Ammon's horn (tissue), 1 donor: ENCODE results near the gene CNPY4.

Source experiments
- DNase-seq: peaks from one replicate; pipeline ENCODE4 v3.0.0-alpha.2; 2016; ENCODE audit warnings: low spot score

The CNPY4 gene

DNA sequence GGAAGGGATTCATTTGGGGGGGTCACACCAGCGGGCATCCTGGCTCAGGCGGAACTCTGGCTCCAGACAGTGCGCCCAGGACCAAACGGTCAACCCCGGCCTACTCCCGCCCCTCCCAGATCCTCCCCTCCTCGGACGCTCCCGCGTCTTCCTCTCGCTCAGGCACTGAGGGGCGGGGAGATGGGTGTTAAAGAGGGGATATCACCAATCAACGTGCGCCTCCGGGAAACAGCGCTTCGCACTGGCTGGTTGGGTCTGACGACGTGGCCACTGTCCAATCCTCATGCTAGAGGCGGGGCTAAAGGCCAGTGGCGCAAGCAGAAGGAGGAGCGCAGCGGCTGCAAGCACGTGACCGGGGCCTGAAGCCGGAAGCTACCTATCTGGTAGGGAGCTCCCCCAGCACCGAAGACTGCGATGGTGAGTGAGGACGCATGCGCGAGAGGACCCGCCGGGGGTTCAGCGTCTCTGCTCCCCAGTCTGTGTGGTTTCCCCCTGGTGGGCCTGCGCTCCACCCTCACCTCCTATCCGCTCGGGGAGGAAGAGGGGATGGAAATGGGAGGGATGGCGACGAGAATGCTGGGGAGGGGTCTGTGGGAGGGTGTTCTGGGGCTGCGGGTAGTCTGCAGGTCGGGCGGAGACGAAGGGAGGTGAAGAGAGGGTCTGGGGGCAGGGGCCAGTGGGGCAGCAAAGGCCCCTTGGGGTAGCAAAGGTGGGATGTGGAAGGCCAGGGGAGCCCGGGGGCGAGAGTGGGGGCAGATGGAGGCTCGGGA lies 29.3 kb downstream of the CNPY4 start, which contains the start of gene LAMTOR4:
TSS of gene LAMTOR4 (plus strand) at position 360 of the 770 bp plus-strand sequence. CDS start at position 415, 55 bp downstream.
- DNase-seq, result peak; percentile 100

DNA sequence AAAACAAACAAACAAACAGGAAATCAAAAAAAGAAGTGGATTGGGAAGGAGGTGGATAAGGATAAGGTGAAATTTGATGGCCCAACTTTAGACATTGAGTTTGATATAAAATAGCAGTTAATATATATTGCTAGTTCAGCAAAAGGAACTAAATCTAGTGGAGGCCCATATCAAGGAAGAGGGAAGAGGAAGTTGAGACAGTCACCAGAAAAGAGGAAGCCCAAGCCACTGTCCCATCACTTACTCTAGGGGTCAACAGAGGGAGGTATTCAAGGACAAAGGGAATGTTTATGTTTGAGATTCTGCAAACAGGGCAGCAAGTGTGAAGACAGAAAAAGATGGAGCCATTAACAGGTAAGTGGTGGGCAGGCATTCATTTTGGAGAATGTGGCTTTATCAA lies 33.0 kb downstream of the CNPY4 start:
- DNase-seq, result no peak

DNA sequence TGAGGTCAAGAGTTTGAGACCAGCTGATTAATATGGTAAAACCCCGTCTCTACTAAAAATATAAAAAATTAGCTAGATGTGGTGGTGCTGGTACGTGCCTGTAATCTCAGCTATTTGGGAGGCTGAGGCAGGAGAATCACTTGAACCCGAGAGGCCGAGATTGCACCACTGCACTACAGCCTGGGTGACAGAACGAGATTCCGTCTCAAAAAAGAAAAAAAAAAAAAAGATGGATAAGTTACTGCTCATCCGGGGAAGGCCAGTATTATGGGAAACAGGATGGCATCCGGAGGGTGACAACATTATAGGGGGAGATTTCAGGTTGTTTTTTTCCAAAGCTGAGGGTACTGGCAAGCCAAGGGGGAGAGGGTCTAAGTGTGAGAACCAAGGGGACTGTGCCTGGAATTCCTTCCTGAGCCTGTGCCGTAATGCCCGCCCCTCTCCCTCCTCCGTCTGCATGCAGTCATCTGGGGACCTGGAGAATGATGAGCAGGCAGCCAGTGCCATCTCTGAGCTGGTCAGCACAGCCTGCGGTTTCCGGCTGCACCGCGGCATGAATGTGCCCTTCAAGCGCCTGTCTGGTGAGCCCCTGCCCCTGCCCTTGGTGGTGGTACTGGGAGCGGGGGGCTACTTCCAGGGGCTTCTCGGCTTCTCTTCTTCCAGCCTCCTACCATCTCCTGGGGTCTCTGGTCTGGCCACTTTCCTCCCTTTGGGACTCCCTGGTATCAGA lies 33.7 kb downstream of the CNPY4 start:
- DNase-seq, result no peak

DNA sequence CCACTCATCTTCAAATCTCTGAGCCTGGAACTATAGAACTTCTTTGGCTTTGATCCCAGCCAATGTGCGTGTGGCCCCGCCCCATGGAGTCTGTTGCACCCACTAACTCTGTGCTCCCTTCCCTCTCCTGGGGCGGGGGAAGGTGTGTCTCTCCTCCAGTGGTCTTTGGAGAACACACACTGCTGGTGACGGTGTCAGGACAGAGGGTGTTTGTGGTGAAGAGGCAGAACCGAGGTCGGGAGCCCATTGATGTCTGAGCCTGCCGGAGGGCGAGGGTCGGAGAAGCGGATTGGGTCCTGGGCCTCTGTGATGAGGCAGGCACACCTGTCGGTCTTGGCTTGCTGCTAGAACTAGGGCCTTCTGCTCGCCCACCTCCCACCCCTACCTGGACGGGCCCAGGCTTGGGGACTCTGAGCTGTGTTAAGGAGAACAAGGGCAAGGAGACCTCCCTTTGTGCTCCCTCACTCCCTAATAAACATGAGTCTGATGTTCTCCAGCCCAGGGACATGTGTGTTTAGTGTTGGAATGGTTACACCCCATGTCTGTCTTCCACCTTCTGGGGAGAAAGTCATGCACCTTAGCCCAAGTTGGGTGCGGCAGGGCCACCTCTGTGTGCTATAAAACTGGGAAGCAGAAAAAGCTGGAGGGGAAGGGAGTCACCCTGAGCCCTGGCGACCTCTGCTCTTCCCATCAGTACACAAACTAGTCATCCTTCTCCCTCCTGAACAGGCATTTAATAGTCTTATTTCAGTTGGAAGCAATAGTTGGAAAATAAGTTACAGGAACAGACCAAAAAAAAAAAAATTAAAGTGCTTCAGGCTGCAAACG lies 34.5 kb downstream of the CNPY4 start:
- no peak for DNase-seq

DNA sequence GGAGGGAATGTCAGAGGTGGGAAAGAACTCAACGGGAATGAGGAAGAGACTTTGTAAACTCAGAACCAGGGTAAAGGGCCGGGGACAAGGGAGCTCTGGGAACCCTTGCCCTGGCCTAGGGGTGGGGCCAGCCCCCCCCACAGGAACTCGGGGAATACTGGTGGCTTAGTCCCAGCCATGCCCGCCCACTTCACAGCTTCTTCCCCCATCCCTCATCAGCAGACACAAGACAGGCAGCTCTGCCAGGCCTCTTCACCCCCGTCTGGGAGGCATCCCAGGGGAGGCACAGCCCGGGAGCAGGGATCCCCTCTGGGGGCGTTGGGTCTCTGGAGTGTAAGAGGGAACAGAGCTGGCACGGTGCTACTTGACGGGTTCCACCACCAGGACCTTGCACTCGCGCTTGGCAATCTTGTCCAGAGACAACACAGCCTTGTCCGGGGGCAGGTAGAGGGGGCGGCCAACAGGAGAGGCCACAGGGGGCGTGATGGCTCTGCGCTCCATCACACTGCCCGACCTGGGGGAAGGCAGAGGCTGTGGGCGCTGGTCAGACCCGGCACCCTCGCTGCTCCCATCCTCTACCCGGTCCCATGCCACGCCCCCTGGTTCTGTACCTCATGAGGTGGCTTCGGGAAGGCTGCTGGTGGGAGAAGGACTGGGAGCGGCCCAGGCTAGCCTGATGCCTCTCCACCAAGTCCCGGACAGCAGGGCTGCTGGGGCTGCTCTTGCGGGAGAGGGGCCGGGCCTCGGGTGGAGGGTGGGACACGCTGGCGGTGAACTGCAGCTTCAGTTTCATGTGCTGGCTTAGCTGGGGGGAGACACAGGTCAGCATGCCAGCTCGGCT lies 35.4 kb downstream of the CNPY4 start:
- no peak for DNase-seq

DNA sequence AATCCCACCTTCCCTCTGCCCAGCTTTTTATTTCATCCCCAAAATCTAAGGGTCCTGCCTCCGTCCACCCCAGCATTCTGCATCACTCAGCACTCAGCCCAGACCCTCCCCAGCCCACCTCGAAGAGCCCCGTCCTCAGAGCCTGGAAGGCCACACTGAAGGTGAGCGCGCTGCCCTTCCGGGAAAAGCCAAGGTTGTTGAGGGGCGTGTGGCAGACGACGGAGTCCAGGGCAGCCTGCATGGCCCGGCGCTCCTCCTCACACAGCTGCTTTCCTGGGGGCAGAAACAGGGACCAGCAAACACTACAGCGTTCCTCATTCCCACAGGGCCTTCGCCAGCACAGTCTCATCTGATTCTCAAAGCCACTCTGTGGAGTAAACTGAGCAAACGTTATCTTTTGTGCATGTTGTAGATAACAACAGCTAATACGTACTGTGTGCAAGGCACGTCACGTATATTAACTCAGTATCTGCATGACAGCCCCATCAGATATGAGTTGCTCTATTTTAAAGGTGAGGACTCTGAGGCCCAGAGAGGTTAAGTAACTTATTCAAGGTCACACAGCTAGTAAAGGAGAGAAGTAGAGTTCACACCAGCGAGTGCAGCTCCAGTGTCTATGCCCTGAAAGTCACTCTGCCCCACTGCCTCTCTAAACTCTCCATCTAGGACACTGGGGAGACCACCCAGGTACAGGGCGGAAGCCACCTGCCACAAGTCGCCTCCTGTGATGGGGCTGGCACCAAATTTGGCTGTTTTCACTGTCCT lies 36.3 kb downstream of the CNPY4 start:
- DNase-seq, result no peak

DNA sequence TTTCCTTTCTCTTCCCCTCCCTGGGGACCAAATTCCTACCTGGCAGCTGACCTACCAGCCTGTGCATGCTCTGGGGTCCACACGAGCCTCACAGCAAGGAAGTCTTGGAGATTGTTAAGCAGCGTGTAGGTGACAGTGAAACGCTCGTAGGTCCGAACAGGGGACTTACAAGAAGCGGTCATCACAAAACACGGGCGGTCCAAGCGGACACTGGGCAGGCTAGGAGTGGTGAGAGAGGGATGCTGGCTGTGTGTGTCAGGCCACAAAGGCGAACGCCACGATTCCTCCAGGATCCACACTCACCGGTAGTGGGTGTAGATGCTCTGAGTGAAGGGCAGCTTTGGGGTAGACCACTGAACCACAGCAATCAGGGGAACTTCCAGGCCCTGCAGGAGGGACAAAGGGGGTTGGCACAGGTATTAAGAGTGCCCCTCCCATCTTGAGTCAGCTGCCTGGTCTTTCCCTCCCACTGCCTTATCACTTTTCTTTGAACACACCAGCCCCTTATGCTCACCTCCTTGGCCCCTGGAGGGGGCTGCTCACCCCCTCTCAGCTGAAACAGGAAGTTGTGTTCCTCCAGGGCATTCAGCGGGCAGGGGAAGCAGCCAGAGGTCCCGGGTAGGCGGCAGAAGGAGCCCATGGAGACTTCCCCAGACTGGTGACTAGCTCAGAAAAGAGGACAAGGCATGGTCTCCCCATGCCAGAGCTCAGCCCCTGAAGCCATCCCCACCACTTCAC lies 37.1 kb downstream of the CNPY4 start:
- DNase-seq, result no peak

DNA sequence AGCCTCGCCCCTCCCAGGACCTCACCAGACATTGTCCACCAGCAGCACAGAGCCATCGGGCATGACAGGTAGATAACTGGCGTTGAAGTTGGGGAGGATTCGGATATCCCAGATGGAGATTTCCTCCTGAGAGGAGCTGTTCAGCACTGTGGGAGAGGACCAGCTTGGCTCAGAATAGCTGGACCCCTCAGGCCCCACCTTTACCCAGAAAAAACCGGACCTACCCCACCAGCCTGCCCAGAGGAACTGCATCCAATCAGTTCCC lies 37.6 kb downstream of the CNPY4 start:
- DNase-seq, result no peak

DNA sequence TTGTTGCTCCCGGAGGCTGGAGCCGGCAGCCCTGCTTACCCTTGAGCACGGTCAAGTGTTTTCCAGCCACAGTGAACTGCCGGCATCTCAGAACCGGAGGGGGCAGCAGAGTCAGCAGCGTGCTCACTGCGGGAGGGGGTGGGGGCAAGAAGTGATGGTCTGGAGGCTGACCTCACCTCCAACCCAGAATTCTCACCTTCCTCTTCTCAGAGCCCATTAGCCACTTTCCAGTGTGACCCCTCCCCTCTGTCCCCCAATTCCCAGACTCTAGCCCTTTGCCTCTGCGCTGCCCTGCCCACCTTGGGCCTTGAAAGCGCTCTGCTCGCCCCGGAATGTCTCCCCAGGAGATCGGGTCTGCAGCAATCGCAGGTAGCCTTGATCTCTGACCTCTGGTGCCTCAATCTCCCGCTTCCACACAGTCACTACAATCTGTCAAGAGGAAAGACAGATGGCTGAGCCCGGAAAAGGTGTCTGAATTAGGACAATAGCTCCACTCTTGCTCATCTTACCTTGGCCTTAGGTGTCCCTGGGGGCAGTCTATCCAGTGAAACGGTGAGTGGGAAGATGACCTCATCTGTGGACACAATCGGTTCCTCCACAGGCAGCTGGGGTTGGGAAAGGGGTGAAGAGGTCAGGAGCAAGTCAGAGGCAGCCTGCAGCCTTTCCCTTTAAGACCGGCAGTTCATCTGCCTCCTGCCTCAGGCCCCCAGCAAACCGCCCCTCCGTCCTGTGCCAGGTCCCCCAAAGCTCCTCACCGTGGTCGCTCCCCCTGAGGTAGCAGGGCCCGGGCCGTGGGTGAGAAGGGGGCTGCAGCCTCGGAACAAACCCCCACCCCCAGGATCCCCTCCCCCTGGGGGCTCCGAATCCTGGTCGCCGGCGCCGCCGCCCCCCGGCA lies 38.1 kb downstream of the CNPY4 start:
- no peak for DNase-seq

DNA sequence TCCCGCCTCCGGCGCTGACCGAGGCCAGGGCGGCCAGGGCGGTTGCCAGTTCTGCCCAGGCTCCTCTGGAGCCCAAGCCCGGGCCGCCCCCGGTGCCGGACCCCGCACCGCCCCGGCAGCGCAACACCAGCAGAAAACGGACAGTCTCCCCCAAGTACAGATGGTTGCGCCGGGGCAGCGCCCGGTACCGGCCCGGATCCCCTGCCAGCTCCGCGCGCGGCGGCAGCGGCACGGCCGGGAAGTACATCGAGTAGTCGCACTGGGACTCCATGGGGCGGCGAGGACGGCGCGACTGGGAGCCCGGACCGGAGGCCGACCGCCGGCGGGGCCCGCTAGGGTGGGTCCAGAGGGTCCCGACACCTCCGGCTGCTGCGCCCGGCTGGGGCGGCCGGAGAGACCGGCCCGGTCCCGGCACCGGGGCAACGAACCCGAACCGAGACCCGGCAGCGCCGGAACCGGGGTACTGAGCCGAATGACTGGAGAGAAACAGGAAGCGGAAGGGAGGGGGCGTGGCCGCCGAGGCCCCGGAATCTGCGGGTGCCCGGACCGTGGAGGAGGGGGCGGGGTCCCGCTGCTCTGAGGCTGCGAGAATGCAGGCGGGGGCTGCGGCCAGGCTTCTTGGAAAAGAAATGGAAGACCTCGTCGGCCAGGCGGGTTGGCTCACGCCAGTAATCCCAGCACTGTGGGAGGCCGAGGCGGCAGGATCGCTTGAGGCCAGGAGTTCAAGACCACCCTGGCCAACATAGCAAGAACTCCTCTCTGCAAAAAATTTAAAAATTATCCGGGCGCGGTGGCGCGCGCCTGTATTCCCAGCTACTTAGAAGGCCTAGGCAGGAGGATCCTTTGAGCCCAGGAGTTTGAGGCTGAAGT lies 39.0 kb downstream of the CNPY4 start, which contains the start of gene TRAPPC14:
TSS of gene TRAPPC14 (minus strand) at position 495 of the 870 bp plus-strand sequence. CDS start at position 271, 224 bp downstream.
- peak; percentile 91 for DNase-seq

DNA sequence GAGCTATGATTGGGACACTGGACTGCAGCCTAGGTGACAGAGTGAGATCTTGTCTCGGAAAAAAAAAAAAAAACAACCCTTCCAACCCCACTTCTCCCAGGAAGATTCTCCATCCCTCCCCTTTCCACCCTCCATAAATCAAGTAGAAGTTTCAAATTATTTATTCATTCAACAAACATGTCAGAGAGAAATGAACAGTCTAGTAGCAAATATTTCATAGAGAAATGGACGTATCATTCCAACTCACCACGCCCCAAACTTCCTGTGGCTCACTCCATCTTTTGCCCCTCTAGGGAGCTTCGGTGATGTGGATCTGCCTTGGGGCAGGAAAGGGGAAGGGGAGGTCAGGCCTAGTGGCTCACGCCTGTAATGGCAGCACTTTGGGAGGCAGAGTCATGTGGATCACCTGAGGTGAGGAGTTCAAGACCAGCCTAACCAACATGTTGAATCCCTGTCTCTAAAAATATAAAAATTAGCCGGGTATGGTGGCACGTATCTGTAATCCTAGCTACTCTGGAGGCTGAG lies 39.7 kb downstream of the CNPY4 start:
- DNase-seq, result no peak

DNA sequence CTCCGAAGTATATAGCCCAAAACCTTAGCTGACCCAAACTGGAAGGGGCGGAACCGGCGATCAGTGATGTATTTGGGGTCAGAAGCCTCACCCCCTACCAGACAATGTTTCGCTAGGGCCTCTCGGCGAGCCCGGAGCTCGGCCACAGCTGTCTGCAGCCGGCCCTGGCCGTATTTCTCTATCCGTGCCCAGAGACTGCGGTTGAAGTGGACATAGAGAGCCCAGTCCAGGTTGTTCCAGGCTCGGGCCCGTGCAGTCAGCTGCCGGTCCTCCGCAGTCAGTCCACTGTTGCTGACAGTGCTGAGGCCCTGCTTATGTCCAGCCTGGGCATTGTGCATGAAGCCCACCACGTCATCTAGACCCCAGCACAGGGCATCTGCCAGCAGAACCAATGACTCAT lies 40.6 kb downstream of the CNPY4 start:
- no peak for DNase-seq

DNA sequence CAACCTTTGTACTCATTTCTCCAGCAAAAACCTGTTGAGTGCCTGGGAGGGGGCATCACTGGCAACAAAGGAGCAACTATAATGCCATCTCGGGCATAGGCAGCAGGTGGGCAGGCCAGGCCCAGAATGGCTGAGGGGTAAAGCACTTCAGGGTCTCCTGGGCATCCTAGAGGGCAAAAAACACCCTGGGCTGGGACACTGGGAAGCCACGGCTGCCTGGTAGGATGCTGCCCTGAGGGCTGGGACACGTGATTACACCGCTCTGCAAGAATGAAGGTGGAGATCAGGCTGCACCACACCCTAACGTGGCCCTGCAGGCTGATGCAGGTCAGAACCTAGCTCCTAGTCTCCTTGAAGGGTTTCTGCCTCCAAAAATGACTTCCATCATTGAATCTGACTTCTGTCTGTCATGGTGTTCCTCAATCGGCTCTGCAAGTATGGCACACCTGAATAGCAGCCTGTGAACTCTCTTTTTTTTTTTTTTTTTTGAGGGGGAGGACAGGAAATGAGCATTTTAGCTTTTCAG lies 43.6 kb downstream of the CNPY4 start:
- no peak for DNase-seq

DNA sequence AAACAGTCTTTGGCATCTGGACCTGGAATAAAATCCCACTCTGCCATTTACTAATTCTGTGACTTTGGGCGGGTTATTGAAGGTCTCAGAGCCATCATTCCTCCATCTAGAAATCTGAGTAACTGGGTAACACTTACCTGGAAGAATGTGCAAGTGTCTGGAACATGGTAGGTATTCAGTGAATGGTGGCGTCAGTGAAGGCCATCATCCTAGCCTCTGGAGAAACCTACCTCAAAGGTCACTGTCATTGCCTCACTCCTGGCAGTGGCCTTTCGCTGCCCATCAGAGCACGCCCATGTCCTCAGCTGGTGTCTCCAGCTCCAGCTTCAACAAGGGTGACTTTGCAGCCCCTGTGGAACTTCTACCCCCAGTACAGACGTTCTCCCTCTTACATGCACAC lies 44.4 kb downstream of the CNPY4 start:
- no peak for DNase-seq

DNA sequence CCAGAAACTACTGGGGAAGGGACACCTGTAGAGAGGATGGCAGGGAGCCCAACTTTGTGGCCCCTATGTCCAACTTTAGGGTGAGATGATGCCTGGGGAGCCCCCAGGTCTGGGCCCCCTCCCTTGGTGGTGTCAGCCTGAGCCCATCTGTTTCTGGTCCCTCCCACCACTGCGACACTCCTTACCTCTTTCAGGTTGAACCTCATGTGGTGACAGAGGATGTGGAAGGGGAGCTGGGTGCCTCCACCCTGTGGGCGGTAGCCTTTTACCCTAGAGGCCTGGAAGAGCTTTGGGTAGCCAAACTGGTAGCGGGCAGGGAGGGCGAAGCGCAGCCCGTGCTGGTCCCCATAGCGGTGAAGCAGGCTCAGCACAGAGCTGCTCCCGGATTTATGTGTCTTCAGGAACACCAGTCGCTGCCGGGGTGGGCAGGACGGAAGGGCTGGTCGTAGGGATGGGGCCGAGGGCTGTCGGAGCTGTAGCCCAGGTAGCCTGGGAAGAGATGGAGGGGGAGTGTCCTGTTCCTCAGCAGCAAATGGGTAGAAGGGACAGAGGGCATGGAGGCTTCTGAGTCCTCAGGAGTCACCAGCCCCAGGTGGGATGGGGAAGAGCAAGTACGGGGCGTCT lies 47.0 kb downstream of the CNPY4 start:
- no peak for DNase-seq

DNA sequence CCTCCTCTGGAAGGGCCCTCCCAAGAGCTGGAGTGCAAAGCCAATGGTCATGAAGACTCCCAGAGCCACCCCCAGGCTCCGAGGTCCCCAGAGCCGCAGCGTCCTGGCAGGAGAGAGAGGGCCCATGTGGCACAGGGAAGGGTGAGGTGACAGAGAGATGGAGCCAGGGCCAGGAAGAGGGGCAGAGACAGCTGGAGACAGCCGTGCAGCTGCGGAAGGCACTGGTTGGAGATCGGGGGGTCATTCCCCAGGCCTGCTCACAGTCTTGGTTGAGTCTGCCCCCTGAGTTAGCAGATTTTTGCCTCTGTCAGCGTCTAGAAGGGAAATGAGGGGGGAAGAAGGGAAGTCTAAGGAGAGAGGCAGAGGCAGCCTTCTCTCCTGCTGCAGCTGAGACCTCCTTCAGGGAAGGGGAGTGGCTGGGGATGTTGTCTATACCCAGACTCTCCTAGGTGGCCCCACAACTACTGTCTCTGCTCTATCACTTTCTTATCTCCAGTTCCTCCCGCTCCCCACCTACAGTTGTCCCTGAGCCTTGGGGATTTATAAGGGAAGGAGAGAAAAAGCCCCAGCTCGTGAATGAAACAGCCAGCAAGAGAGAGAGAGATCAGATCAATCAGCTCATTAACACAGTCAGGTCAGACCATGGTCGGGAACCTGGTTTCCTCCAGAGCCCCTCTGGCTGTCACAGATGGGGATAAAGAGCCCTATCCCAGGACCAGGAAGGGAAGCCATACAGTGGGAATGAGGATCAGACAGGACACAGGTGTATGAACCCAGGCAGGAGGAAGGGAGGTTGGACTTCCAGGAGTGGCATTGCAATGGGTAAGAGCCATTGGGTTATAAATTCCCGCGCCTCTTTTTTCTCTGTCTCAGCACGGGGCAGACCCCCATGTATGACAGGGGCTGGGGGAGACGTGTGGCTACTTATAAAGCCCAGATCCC lies 47.8 kb downstream of the CNPY4 start:
- DNase-seq, result no peak
